ENCODE measurements around the gene TTC3.

GRCh38 chr21:37058261-37058660, 14.8 kb upstream of the TTC3 start:
- no peak for TF ChIP-seq EZH2 (IDR thresholded peaks at IDR 0.05; ENCODE audit: borderline replicate concordance, low read depth, low read length, severe bottlenecking)
- TF ChIP-seq, protein P1, sequence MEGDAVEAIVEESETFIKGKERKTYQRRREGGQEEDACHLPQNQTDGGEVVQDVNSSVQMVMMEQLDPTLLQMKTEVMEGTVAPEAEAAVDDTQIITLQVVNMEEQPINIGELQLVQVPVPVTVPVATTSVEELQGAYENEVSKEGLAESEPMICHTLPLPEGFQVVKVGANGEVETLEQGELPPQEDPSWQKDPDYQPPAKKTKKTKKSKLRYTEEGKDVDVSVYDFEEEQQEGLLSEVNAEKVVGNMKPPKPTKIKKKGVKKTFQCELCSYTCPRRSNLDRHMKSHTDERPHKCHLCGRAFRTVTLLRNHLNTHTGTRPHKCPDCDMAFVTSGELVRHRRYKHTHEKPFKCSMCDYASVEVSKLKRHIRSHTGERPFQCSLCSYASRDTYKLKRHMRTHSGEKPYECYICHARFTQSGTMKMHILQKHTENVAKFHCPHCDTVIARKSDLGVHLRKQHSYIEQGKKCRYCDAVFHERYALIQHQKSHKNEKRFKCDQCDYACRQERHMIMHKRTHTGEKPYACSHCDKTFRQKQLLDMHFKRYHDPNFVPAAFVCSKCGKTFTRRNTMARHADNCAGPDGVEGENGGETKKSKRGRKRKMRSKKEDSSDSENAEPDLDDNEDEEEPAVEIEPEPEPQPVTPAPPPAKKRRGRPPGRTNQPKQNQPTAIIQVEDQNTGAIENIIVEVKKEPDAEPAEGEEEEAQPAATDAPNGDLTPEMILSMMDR (IDR thresholded peaks at IDR 0.05; ENCODE audit: borderline replicate concordance, extremely low read depth, low read length, poor library complexity, severe bottlenecking), result no peak

All from DND-41 (cell line).